BLaER1 treated with 17β-estradiol and CSF1 and Interleukin-3, amounts not matched to agents 10 nM and 100 nM (cell line): ENCODE data around the gene CFD.

Experiments used
- H3K27ac ChIP-seq, 11 experiments: shearing (Covaris generic); formaldehyde crosslinking; 2 replicates each; pipeline ENCODE4 v1.8.1; 2022
- H3K27me3 ChIP-seq, 11 experiments: shearing (Covaris generic); formaldehyde crosslinking; 2 replicates each; pipeline ENCODE4 v1.8.1; 2022
- H3K36me3 ChIP-seq, 11 experiments: shearing (Covaris generic); formaldehyde crosslinking; 2 replicates each; pipeline ENCODE4 v1.8.1; 2022
- H3K4me1 ChIP-seq, 10 experiments: shearing (Covaris generic); formaldehyde crosslinking; 2 replicates each; pipeline ENCODE4 v1.8.1; 2022
- H3K4me2 ChIP-seq, 11 experiments: shearing (Covaris generic); formaldehyde crosslinking; 2 replicates each; pipeline ENCODE4 v1.8.1; 2022
- H3K4me3 ChIP-seq, 10 experiments: shearing (Covaris generic); formaldehyde crosslinking; 2 replicates each; pipeline ENCODE4 v1.8.1; 2022
- H3K9ac ChIP-seq, 11 experiments: shearing (Covaris generic); formaldehyde crosslinking; 2 replicates each; pipeline ENCODE4 v1.8.1; 2022
- H3K9me3 ChIP-seq, 11 experiments: shearing (Covaris generic); formaldehyde crosslinking; replicated peaks in 1 of 11; 2 replicates each; pipeline ENCODE4 v1.8.1; 2022
- H4K20me1 ChIP-seq, 11 experiments: shearing (Covaris generic); formaldehyde crosslinking; 2 replicates each; pipeline ENCODE4 v1.8.1; 2022
- Cebpa-rat ChIP-seq, 11 experiments: shearing (Covaris generic); IDR thresholded peaks; 2 replicates each; pipeline ENCODE4 v1.8.1; 2022

CFD gene

DNA sequence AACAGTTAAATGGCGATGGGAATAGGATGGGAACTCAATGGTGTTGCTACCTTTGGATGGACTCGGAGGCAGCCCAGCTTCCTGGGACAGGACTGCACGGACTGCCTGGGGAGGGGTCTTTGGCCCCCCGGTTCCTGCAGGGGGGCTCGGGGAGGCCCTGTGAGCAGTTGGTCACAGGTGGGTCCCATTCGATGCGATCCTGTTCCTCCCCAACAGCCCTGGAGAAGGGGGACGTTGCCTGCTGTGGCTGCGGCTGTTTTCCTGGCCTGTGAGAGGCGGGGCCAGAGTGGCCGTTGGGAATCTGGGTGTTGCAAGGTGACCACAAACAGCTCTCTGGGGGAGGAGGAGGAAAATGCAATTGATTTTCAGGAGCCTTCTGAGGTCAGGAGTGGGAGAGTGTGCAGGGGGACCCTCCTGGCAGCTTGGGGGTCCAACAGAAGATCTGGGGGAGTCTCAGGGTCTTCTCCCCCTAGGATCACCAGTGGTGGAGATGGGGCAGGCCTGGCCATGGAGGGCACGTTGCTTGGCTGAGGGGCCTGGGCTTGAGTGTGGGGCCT, 35.8 kb upstream of the CFD start:
- Histone ChIP-seq H3K4me3 (peak overlapping the region in 3 of 10 experiments; percentile 23 to 51 (median 27); a peak in 5 of 20 replicates), H4K20me1 (peaks cover 0 to 10% (median 0%) of the 10 kb centered on the region in 11 experiments; a peak in 5 of 22 replicates), H3K9me3 (no peaks in the 10 kb centered on the region), H3K4me1 (peaks cover 13 to 51% (median 25%) of the 10 kb centered on the region in 10 experiments), H3K27ac (peak overlapping the region in 1 of 11 experiments; percentile 15; a peak in 1 of 22 replicates), H3K9ac (peak overlapping the region in 1 of 11 experiments; percentile 36; a peak in 2 of 22 replicates), H3K27me3 (peaks cover 39 to 77% (median 67%) of the 10 kb centered on the region in 11 experiments), H3K36me3 (no peaks in the 10 kb centered on the region), H3K4me2 (peak overlapping the region; percentile 69 to 92 (median 85))
- TF ChIP-seq Cebpa-rat (IDR thresholded peaks at IDR 0.05): no peak

DNA sequence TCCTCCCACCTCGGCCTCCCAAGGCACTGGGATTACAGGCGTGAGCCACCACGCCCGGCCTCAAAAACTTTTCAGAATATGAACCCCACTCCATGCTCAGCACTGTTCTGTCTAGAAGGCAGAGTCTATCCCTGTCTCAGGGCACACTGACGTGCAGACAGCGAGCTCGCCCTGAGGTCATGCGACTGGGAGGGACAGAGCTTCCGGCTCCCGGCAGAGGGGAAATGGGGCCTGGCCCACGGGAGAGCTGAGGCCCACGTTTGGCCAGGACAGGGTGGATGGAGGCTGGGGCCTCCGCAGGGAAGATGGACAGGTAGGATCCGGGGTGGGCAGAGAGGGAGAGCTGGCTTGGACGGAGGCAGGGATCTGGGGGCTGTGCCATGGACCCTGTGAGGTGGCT, 34.6 kb upstream of the CFD start:
- Histone ChIP-seq H3K4me1 (peaks cover 20 to 57% (median 28%) of the 10 kb centered on the region in 10 experiments), H3K36me3 (no peaks in the 10 kb centered on the region), H3K9me3 (no peaks in the 10 kb centered on the region)

DNA sequence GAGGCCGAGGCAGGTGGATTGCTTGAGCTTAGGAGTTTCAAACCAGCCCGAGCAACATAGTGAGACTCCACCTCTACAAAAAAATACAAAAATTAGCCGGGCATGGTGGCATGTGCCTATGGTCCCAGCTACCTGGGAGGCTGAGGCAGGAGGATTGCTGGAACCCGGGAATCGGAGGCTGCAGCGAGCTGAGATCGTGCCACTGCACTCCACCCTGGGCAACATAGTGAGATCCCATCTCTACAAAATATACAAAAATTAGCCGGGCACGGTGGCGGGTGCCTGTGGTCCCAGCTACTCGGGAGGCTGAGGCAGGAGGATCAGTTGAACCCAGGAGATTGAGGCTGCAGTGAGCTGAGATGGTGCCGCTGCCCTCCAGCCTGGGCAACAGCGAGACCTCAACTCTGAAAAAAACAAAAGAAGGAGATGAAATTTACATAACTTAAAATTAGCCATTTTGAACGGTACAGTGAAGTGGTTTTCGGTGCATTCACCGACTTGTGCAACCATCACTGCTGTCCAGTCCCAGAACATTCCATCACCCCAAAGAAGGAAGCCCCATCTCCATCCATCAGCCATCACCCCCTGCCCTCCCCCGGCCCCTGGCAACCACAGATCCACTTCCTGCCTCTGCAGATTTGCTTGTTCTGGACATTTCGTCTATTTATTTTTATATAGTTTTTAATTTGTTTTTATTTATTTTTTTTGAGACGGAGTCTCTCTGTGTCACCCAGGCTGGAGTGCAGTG, 33.4 kb upstream of the CFD start:
- Histone ChIP-seq H3K9me3 (no peaks in the 10 kb centered on the region), H3K27ac (no peak overlapping the region), H3K4me1 (peaks cover 31 to 67% (median 37%) of the 10 kb centered on the region in 10 experiments), H3K4me3 (no peak overlapping the region), H3K36me3 (no peaks in the 10 kb centered on the region), H3K27me3 (peaks cover 43 to 76% (median 58%) of the 10 kb centered on the region in 11 experiments), H3K9ac (no peak overlapping the region), H3K4me2 (peak overlapping the region in 7 of 11 experiments; percentile 5 to 46 (median 21); a peak in 9 of 22 replicates), H4K20me1 (peaks cover 0 to 16% (median 0%) of the 10 kb centered on the region in 11 experiments; a peak in 4 of 22 replicates)
- no peak for TF ChIP-seq Cebpa-rat (IDR thresholded peaks at IDR 0.05)

More for the DNA sequence above, 34.6 kb upstream of the CFD start:
- H3K27me3 ChIP-seq: peaks cover 42 to 76% (median 62%) of the 10 kb centered on the region in 11 experiments
- H3K9ac ChIP-seq: no peak overlapping the region
- H3K27ac ChIP-seq: no peak overlapping the region; a peak in 1 of 22 replicates
- H3K4me2 ChIP-seq: peak overlapping the region in 5 of 11 experiments; percentile 5 to 92 (median 69); a peak in 5 of 22 replicates
- TF ChIP-seq Cebpa-rat (IDR thresholded peaks at IDR 0.05): no peak
- peaks cover 0 to 10% (median 0%) of the 10 kb centered on the region in 11 experiments; a peak in 5 of 22 replicates for H4K20me1 ChIP-seq
- H3K4me3 ChIP-seq: no peak overlapping the region

GRCh38 chr19:827314-827709, 32.2 kb upstream of the CFD start:
- no peak overlapping the region for H3K27ac ChIP-seq
- H3K9ac ChIP-seq: no peak overlapping the region; a peak in 2 of 22 replicates
- peak overlapping the region in 5 of 11 experiments; percentile 35 to 60 (median 46); a peak in 9 of 22 replicates for H3K4me2 ChIP-seq
- no peaks in the 10 kb centered on the region for H3K36me3 ChIP-seq
- H3K4me1 ChIP-seq: peaks cover 31 to 67% (median 43%) of the 10 kb centered on the region in 10 experiments
- H3K9me3 ChIP-seq: no peaks in the 10 kb centered on the region
- no peak overlapping the region for H3K4me3 ChIP-seq
- H4K20me1 ChIP-seq: peaks cover 0 to 16% (median 0%) of the 10 kb centered on the region in 11 experiments; a peak in 4 of 22 replicates
- TF ChIP-seq Cebpa-rat (IDR thresholded peaks at IDR 0.05): no peak
- peaks cover 48 to 76% (median 52%) of the 10 kb centered on the region in 11 experiments for H3K27me3 ChIP-seq

- no peak for TF ChIP-seq Cebpa-rat (IDR thresholded peaks at IDR 0.05)
- peaks cover 31 to 67% (median 43%) of the 10 kb centered on the region in 10 experiments for H3K4me1 ChIP-seq
- peak within 1 kb of the TSS in 1 of 11 experiments; percentile 4; a peak in 2 of 22 replicates for H3K9ac ChIP-seq
- H3K27me3 ChIP-seq: peaks cover 43 to 71% (median 47%) of the 10 kb centered on the region in 11 experiments
- H3K27ac ChIP-seq: no peak within 1 kb of the TSS
- H3K9me3 ChIP-seq: no peaks in the 10 kb centered on the region
- H3K4me3 ChIP-seq: no peak within 1 kb of the TSS
- peak within 1 kb of the TSS in 5 of 11 experiments; percentile 35 to 60 (median 46); a peak in 9 of 22 replicates for H3K4me2 ChIP-seq
- peaks cover 0 to 16% (median 0%) of the 10 kb centered on the region in 11 experiments; a peak in 4 of 22 replicates for H4K20me1 ChIP-seq
- no peaks in the 10 kb centered on the region for H3K36me3 ChIP-seq
These were observed 31.6 kb upstream of the CFD start, which contains the start of gene AZU1 for GRCh38 chr19:827710-828321. Gene AZU1, plus strand, starts transcription at chr19:827837. Its CDS starts 10 bp downstream, at chr19:827847.

DNA sequence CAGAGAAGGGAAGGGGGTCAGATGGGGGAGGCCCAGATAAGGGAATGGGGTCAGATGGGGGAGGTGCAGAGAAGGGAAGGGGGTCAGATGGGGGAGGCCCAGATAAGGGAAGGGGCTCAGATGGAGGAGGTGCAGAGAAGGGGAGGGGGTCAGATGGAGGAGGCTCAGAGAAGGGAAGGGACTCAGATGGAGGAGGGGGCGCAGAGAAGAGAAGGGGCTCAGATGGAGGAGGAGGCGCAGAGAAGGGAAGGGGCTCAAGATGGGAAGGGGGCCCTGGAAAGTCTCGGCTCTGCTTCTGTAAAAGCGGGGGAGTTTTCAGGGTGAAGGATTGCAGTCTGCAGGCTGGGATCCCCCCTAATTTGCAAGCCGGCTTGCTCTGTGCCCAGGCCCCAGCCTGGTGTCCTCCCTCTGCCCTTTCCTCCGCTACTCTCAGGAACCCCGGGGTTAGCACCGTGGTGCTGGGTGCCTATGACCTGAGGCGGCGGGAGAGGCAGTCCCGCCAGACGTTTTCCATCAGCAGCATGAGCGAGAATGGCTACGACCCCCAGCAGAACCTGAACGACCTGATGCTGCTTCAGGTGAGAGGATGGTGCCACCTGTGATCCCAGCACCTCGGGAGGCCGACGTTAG, 30.2 kb upstream of the CFD start:
- Histone ChIP-seq H3K4me3 (no peak overlapping the region), H3K4me2 (peak overlapping the region in 7 of 11 experiments; percentile 69 to 84 (median 80); a peak in 11 of 22 replicates), H4K20me1 (peaks cover 0 to 6% (median 0%) of the 10 kb centered on the region in 11 experiments; a peak in 4 of 22 replicates), H3K4me1 (peaks cover 18 to 54% (median 32%) of the 10 kb centered on the region in 10 experiments), H3K36me3 (no peaks in the 10 kb centered on the region), H3K9ac (no peak overlapping the region), H3K27me3 (peaks cover 28 to 56% (median 33%) of the 10 kb centered on the region in 11 experiments), H3K9me3 (no peaks in the 10 kb centered on the region), H3K27ac (no peak overlapping the region)
- no peak for TF ChIP-seq Cebpa-rat (IDR thresholded peaks at IDR 0.05)

DNA sequence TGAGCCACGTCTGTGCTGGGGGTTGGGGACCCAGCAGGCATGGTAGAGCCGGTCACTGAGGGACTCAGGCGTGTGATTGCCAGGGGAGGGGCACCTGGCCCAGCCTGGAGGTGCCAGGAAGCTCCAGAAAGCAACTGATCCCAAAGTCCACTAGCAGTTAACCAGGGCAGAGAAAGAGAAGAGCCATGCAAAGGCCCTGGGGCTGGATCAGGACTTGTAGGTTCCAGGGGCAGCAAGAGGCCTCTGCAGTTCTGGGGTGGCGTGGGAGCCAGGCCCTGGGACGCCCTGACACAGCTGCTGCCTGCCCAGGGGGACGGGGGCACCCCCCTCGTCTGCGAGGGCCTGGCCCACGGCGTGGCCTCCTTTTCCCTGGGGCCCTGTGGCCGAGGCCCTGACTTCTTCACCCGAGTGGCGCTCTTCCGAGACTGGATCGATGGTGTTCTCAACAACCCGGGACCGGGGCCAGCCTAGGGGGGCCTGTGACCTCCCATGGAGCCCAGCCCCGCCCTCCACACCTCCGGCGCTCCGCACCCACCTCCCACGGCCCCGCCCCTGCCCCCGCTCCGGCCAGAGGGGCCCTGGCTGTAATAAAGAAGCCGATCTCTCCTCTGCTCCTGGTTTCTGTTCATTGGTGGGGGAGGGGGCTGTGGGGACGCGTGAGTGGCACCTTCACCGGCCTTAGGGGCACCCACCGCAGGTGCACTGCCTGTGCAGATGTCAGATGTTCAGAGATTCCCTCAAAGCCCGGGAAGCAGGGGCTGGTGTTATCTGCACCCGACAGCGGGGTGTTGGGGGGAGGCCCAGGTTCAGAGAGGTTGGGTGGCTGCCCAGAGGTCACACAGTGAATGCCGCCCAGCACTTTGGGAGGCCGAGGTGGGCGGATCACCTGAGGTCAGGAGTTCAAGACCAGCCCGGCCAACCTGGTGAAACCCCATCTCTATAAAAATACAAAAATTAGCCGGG, 27.8 kb upstream of the CFD start:
- no peaks in the 10 kb centered on the region for H3K36me3 ChIP-seq
- no peaks in the 10 kb centered on the region for H3K9me3 ChIP-seq
- peaks cover 0 to 6% (median 0%) of the 10 kb centered on the region in 11 experiments; a peak in 4 of 22 replicates for H4K20me1 ChIP-seq
- peaks cover 12 to 39% (median 31%) of the 10 kb centered on the region in 10 experiments for H3K4me1 ChIP-seq
- H3K9ac ChIP-seq: no peak overlapping the region
- no peak overlapping the region for H3K27ac ChIP-seq
- TF ChIP-seq Cebpa-rat (IDR thresholded peaks at IDR 0.05): no peak
- peak overlapping the region in 6 of 11 experiments; percentile 25 to 84 (median 76); a peak in 7 of 22 replicates for H3K4me2 ChIP-seq
- H3K27me3 ChIP-seq: peaks cover 12 to 42% (median 26%) of the 10 kb centered on the region in 11 experiments; a peak in 21 of 22 replicates
- no peak overlapping the region for H3K4me3 ChIP-seq
